H9 (cell line): ENCODE data around the gene ITK. TPM values are rescaled to one million over a fixed set of nuclear protein-coding genes. Genes with fewer than 3 reads are reported as not detected.

Experiments used
- DNase-seq: peaks from one replicate; pipeline ENCODE4 v3.0.0-alpha.2; 2017
- H2AFZ ChIP-seq: one replicate; pipeline ENCODE4 v1.6.1; 2013; ENCODE audit warnings: mild to moderate bottlenecking, low read length, control low read depth, moderate library complexity
- H2AK5ac ChIP-seq: 2 replicates; pipeline ENCODE4 v1.6.1; 2013; ENCODE audit warnings: low read length, control low read depth, mixed read lengths; ENCODE audit not compliant: insufficient read length
- H2BK120ac ChIP-seq: one replicate; pipeline ENCODE4 v1.6.1; 2013; ENCODE audit warnings: low read depth, mild to moderate bottlenecking, low read length, control low read depth, inconsistent platforms; ENCODE audit not compliant: poor library complexity, severe bottlenecking
- H2BK12ac ChIP-seq: 2 replicates; pipeline ENCODE4 v1.6.1; 2013; ENCODE audit warnings: low read length, control low read depth, mixed read lengths, low read depth; ENCODE audit not compliant: insufficient read length
- H2BK15ac ChIP-seq: 2 replicates; pipeline ENCODE4 v1.6.1; 2013; ENCODE audit warnings: low read depth, low read length, control low read depth
- H2BK20ac ChIP-seq: one replicate; pipeline ENCODE4 v1.6.1; 2013; ENCODE audit warnings: low read depth, mild to moderate bottlenecking, low read length, control low read depth, inconsistent platforms; ENCODE audit not compliant: poor library complexity, severe bottlenecking
- H2BK5ac ChIP-seq: 2 replicates; pipeline ENCODE4 v1.6.1; 2013; ENCODE audit warnings: low read length, control low read depth, mixed read lengths; ENCODE audit not compliant: insufficient read length
- H3K14ac ChIP-seq: 2 replicates; pipeline ENCODE4 v1.6.1; 2013; ENCODE audit warnings: low read length, control low read depth; ENCODE audit not compliant: insufficient read depth
- H3K18ac ChIP-seq: 2 replicates; pipeline ENCODE4 v1.6.1; 2013; ENCODE audit warnings: low read depth, mild to moderate bottlenecking, mixed read lengths, low read length, control low read depth; ENCODE audit not compliant: insufficient read length
- H3K23ac ChIP-seq: 2 replicates; pipeline ENCODE4 v1.6.1; 2013; ENCODE audit warnings: low read length, control low read depth, mixed read lengths, low read depth; ENCODE audit not compliant: insufficient read length
- H3K23me2 ChIP-seq: 2 replicates; pipeline ENCODE4 v1.6.1; 2013; ENCODE audit warnings: low read depth, mild to moderate bottlenecking, mixed read lengths, low read length, control low read depth; ENCODE audit not compliant: insufficient read length, poor library complexity, severe bottlenecking
- H3K27ac ChIP-seq: 2 replicates; pipeline ENCODE4 v1.5.1; 2013; ENCODE audit warnings: low read length, control low read depth, mixed read lengths, low read depth; ENCODE audit not compliant: insufficient read length
- H3K27me3 ChIP-seq: 2 replicates; pipeline ENCODE4 v1.6.1; 2013; ENCODE audit warnings: low read length, control low read depth, inconsistent platforms; ENCODE audit not compliant: insufficient read depth
- H3K4ac ChIP-seq: 2 replicates; pipeline ENCODE4 v1.6.1; 2013; ENCODE audit warnings: low read depth, mild to moderate bottlenecking, control low read depth, inconsistent platforms, low read length, moderate library complexity
- H3K4me1 ChIP-seq: 2 replicates; pipeline ENCODE4 v1.6.1; 2013; ENCODE audit warnings: low read length, control low read depth, inconsistent platforms; ENCODE audit not compliant: insufficient read depth
- H3K4me2 ChIP-seq: 2 replicates; pipeline ENCODE4 v1.6.1; 2013; ENCODE audit warnings: low read length, control low read depth, mixed read lengths; ENCODE audit not compliant: insufficient read length, insufficient read depth
- H3K56ac ChIP-seq: 2 replicates; pipeline ENCODE4 v1.6.1; 2013; ENCODE audit warnings: low read depth, mild to moderate bottlenecking, mixed read lengths, low read length, control low read depth; ENCODE audit not compliant: insufficient read length
- H3K79me1 ChIP-seq: 2 replicates; pipeline ENCODE4 v1.6.1; 2013; ENCODE audit warnings: low read depth, mild to moderate bottlenecking, moderate library complexity, low read length, control low read depth, inconsistent platforms; ENCODE audit not compliant: insufficient read depth, poor library complexity, severe bottlenecking
- H3K79me2 ChIP-seq: 2 replicates; pipeline ENCODE4 v1.6.1; 2013; ENCODE audit warnings: low read length, control low read depth, inconsistent platforms; ENCODE audit not compliant: insufficient read depth
- H3K9ac ChIP-seq: 2 replicates; pipeline ENCODE4 v1.6.1; 2013; ENCODE audit warnings: low read length, control low read depth, mixed read lengths; ENCODE audit not compliant: insufficient read length; ENCODE audit errors: extremely low read depth
- H3K9me3 ChIP-seq: one replicate; pipeline ENCODE4 v1.6.1; 2013; ENCODE audit warnings: low read depth, low read length, inconsistent platforms; ENCODE audit not compliant: control insufficient read depth
- H3T11ph ChIP-seq: one replicate; pipeline ENCODE4 v1.6.1; 2013; ENCODE audit warnings: mild to moderate bottlenecking, low read length, control low read depth, inconsistent platforms
- H4K20me1 ChIP-seq: one replicate; pipeline ENCODE4 v1.6.1; 2013; ENCODE audit not compliant: control insufficient read depth, insufficient read length, insufficient read depth
- H4K5ac ChIP-seq: 2 replicates; pipeline ENCODE4 v1.6.1; 2013; ENCODE audit warnings: low read depth, mild to moderate bottlenecking, mixed read lengths, low read length, control low read depth; ENCODE audit not compliant: insufficient read length
- H4K8ac ChIP-seq: replicated peaks from 2 replicates; pipeline ENCODE4 v1.6.1; 2013; ENCODE audit warnings: low read length, control low read depth, mixed read lengths, low read depth; ENCODE audit not compliant: insufficient read length
- H4K91ac ChIP-seq: 2 replicates; pipeline ENCODE4 v1.6.1; 2013; ENCODE audit warnings: low read depth, mild to moderate bottlenecking, moderate library complexity, mixed read lengths, low read length, control low read depth; ENCODE audit not compliant: insufficient read length
- H3K27ac Mint-ChIP-seq, 3 experiments: 2 replicates in 2 of 3; 3 replicates in 1 of 3; pipeline ENCODE4 v1.8.0; 2020 to 2021; ENCODE audit warnings: mixed read lengths in 3 of 3, mild to moderate bottlenecking in 1 of 3, moderate library complexity in 1 of 3
- H3K27me3 Mint-ChIP-seq: 2 replicates; pipeline ENCODE4 v1.8.0; 2021; ENCODE audit warnings: low read depth, mild to moderate bottlenecking, moderate library complexity, mixed read lengths
- H3K36me3 Mint-ChIP-seq, 3 experiments: 2 replicates in 2 of 3; 3 replicates in 1 of 3; pipeline ENCODE4 v1.8.0; 2020 to 2021; ENCODE audit warnings: low read depth in 3 of 3, mixed read lengths in 3 of 3; ENCODE audit not compliant: insufficient read depth in 1 of 3
- H3K4me1 Mint-ChIP-seq, 2 experiments: 2 replicates each; pipeline ENCODE4 v1.8.0; 2020; ENCODE audit warnings: mixed read lengths in 2 of 2
- H3K4me3 Mint-ChIP-seq, 2 experiments: 2 replicates in 1 of 2; 3 replicates in 1 of 2; pipeline ENCODE4 v1.8.0; 2020 to 2021; ENCODE audit warnings: mild to moderate bottlenecking in 2 of 2, mixed read lengths in 2 of 2, moderate library complexity in 1 of 2
- H3K9me3 Mint-ChIP-seq, 2 experiments: 2 replicates in 1 of 2; 3 replicates in 1 of 2; pipeline ENCODE4 v1.8.0; 2020; ENCODE audit warnings: mild to moderate bottlenecking in 2 of 2, mixed read lengths in 2 of 2, moderate library complexity in 1 of 2
- WGBS: extraction: QIAGEN DNeasy Blood & Tissue Kit; methylation state at CpG from one replicate; pipeline ENCODE4 v1.1.7; 2013; ENCODE audit warnings: missing lambda C conversion rate, low lambda C conversion rate, mixed read lengths; ENCODE audit not compliant: insufficient read length; ENCODE audit errors: extremely low coverage; 5-methylcytosine and 5-hydroxymethylcytosine counted together
- total RNA-seq: library from RNA; stranded (reverse); gene quantifications from 2 replicates; pipeline ENCODE4 v1.2.1, GENCODE V29; 2021
- TF ChIP-seq, protein P1 (sequence below): fragments of 200-600 bp; sonication (generic); conservative IDR thresholded peaks from 3 replicates; pipeline ENCODE4 v1.8.0; 2021; ENCODE audit warnings: antibody characterized with exemption, mild to moderate bottlenecking

ITK gene
- total RNA-seq, 1 experiment from 2014 or later: 0.22 TPM

DNA sequence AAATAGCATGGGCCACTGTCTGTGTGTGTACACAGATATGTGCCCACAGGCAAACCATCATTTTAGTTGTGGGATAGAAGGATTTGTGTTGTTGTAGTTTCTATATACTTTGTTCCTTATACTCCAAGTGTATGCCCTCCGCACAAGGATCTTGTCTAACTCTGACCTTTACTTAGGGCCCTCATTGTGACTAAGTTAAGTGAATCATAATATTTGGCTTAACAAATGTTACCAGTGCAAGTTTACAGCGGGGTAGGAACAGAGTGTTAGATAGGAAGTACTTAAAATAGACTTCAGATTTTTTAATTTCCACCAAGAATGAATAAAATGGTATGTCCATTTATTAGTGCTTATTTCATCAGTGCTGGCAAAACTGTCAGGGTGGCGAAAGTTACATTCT is 55.8 kb downstream of the ITK start:
- Histone ChIP-seq H3K79me2 (no peaks in the 10 kb centered on the region), H2BK15ac (no peak overlapping the region)
- 0 out of 4 replicates have a peak, but pooled peaks cover 0 to 2% of the 10 kb centered on the region in 2 experiments for H3K4me1 Mint-ChIP-seq

More for the DNA sequence above, 55.8 kb downstream of the ITK start:
- no peak overlapping the region for H3K4me3 Mint-ChIP-seq
- Histone ChIP-seq H2BK20ac (no peak overlapping the region), H3K4me2 (no peak overlapping the region), H3K18ac (no peak overlapping the region), H3K79me1 (no peaks in the 10 kb centered on the region), H4K8ac (no peak overlapping the region), H3K27ac (no peak overlapping the region), H3K4ac (no peak overlapping the region), H2BK12ac (no peak overlapping the region), H3K27me3 (no peaks in the 10 kb centered on the region), H2BK120ac (no peak overlapping the region), H4K5ac (no peak overlapping the region), H4K20me1 (no peaks in the 10 kb centered on the region), H2BK5ac (no peak overlapping the region), H3K56ac (no peak overlapping the region), H3K23ac (no peak overlapping the region), H3K9me3 (no peaks in the 10 kb centered on the region), H3T11ph (no peak overlapping the region), H4K91ac (no peak overlapping the region), H3K4me1 (no peaks in the 10 kb centered on the region), H3K23me2 (no peaks in the 10 kb centered on the region), H3K14ac (no peak overlapping the region), H3K9ac (no peak overlapping the region), H2AFZ (no peak overlapping the region), H2AK5ac (no peak overlapping the region)
- H3K27me3 Mint-ChIP-seq: no peaks in the 10 kb centered on the region; the same call in 1 of the 2 replicates
- TF ChIP-seq, protein P1, sequence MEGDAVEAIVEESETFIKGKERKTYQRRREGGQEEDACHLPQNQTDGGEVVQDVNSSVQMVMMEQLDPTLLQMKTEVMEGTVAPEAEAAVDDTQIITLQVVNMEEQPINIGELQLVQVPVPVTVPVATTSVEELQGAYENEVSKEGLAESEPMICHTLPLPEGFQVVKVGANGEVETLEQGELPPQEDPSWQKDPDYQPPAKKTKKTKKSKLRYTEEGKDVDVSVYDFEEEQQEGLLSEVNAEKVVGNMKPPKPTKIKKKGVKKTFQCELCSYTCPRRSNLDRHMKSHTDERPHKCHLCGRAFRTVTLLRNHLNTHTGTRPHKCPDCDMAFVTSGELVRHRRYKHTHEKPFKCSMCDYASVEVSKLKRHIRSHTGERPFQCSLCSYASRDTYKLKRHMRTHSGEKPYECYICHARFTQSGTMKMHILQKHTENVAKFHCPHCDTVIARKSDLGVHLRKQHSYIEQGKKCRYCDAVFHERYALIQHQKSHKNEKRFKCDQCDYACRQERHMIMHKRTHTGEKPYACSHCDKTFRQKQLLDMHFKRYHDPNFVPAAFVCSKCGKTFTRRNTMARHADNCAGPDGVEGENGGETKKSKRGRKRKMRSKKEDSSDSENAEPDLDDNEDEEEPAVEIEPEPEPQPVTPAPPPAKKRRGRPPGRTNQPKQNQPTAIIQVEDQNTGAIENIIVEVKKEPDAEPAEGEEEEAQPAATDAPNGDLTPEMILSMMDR: no peak
- no CpG with 5 or more reads among the region's 3 CpGs for WGBS
- DNase-seq: no peak
- H3K9me3 Mint-ChIP-seq: peaks cover 0 to 3% of the 10 kb centered on the region in 2 experiments; a peak in 1 of 5 replicates
- no peak overlapping the region for H3K27ac Mint-ChIP-seq
- no peaks in the 10 kb centered on the region for H3K36me3 Mint-ChIP-seq
